Measurements from ENCODE around the gene EPAS1.

Gene EPAS1

GRCh38 chr2:46335391-46336282 is 38.4 kb downstream of the EPAS1 start:
- Histone ChIP-seq H3K27me3 (ENCODE audit: insufficient read depth, low read length) (peaks cover 9% of the 10 kb centered on the region), H3K4me1 (ENCODE audit: insufficient read depth, low read length) (peaks cover 9% of the 10 kb centered on the region), H2AFZ (ENCODE audit: low read depth, low read length) (no peak overlapping the region), H3K4me3 (ENCODE audit: low read length) (no peak overlapping the region), H3K36me3 (ENCODE audit: insufficient read depth, low read length) (no peaks in the 10 kb centered on the region), H3K9me3 (ENCODE audit: low read length) (no peaks in the 10 kb centered on the region)

- Histone ChIP-seq H3K27me3 (ENCODE audit: insufficient read depth, low read length) (peaks cover 9% of the 10 kb centered on the region), H3K36me3 (ENCODE audit: insufficient read depth, low read length) (no peaks in the 10 kb centered on the region), H3K4me3 (ENCODE audit: low read length) (no peak overlapping the region), H3K4me1 (ENCODE audit: insufficient read depth, low read length) (peaks cover 9% of the 10 kb centered on the region), H2AFZ (ENCODE audit: low read depth, low read length) (no peak overlapping the region), H3K9me3 (ENCODE audit: low read length) (no peaks in the 10 kb centered on the region)
Observed at GRCh38 chr2:46336283-46336959, 39.2 kb downstream of the EPAS1 start.

GRCh38 chr2:46337208-46337994 is 40.2 kb downstream of the EPAS1 start:
- no peak overlapping the region for H2AFZ ChIP-seq (ENCODE audit: low read depth, low read length)
- no peak overlapping the region for H3K4me3 ChIP-seq (ENCODE audit: low read length)
- peaks cover 9% of the 10 kb centered on the region for H3K4me1 ChIP-seq (ENCODE audit: insufficient read depth, low read length)
- H3K27me3 ChIP-seq (ENCODE audit: insufficient read depth, low read length), result peaks cover 9% of the 10 kb centered on the region
- H3K36me3 ChIP-seq (ENCODE audit: insufficient read depth, low read length), result no peaks in the 10 kb centered on the region
- no peaks in the 10 kb centered on the region for H3K9me3 ChIP-seq (ENCODE audit: low read length)

- no peaks in the 10 kb centered on the region for H3K9me3 ChIP-seq (ENCODE audit: low read length)
- no peaks in the 10 kb centered on the region for H3K36me3 ChIP-seq (ENCODE audit: insufficient read depth, low read length)
- no peak overlapping the region for H2AFZ ChIP-seq (ENCODE audit: low read depth, low read length)
- peaks cover 9% of the 10 kb centered on the region for H3K27me3 ChIP-seq (ENCODE audit: insufficient read depth, low read length)
- peaks cover 9% of the 10 kb centered on the region for H3K4me1 ChIP-seq (ENCODE audit: insufficient read depth, low read length)
- no peak overlapping the region for H3K4me3 ChIP-seq (ENCODE audit: low read length)
Observed at GRCh38 chr2:46338674-46339073, 41.5 kb downstream of the EPAS1 start.

- peaks cover 9% of the 10 kb centered on the region for H3K27me3 ChIP-seq (ENCODE audit: insufficient read depth, low read length)
- H3K4me3 ChIP-seq (ENCODE audit: low read length), result no peak overlapping the region
- no peaks in the 10 kb centered on the region for H3K9me3 ChIP-seq (ENCODE audit: low read length)
- H3K36me3 ChIP-seq (ENCODE audit: insufficient read depth, low read length), result no peaks in the 10 kb centered on the region
- H2AFZ ChIP-seq (ENCODE audit: low read depth, low read length), result no peak overlapping the region
- peaks cover 9% of the 10 kb centered on the region for H3K4me1 ChIP-seq (ENCODE audit: insufficient read depth, low read length)
Observed at GRCh38 chr2:46339200-46339599, 42.0 kb downstream of the EPAS1 start.

GRCh38 chr2:46339676-46340459 is 42.7 kb downstream of the EPAS1 start:
- Histone ChIP-seq H3K27me3 (ENCODE audit: insufficient read depth, low read length) (peaks cover 9% of the 10 kb centered on the region), H3K4me1 (ENCODE audit: insufficient read depth, low read length) (peaks cover 9% of the 10 kb centered on the region), H3K9me3 (ENCODE audit: low read length) (no peaks in the 10 kb centered on the region), H3K4me3 (ENCODE audit: low read length) (no peak overlapping the region), H3K36me3 (ENCODE audit: insufficient read depth, low read length) (no peaks in the 10 kb centered on the region), H2AFZ (ENCODE audit: low read depth, low read length) (no peak overlapping the region)

- H3K27me3 ChIP-seq (ENCODE audit: insufficient read depth, low read length), result peaks cover 9% of the 10 kb centered on the region
- H3K4me3 ChIP-seq (ENCODE audit: low read length), result no peak overlapping the region
- no peaks in the 10 kb centered on the region for H3K9me3 ChIP-seq (ENCODE audit: low read length)
- no peak overlapping the region for H2AFZ ChIP-seq (ENCODE audit: low read depth, low read length)
- peaks cover 2% of the 10 kb centered on the region for H3K4me1 ChIP-seq (ENCODE audit: insufficient read depth, low read length)
- H3K36me3 ChIP-seq (ENCODE audit: insufficient read depth, low read length), result no peaks in the 10 kb centered on the region
Observed at GRCh38 chr2:46340740-46341420, 43.7 kb downstream of the EPAS1 start.

GRCh38 chr2:46342566-46343315 is 45.5 kb downstream of the EPAS1 start:
- Histone ChIP-seq H2AFZ (ENCODE audit: low read depth, low read length) (no peak overlapping the region), H3K36me3 (ENCODE audit: insufficient read depth, low read length) (no peaks in the 10 kb centered on the region), H3K27me3 (ENCODE audit: insufficient read depth, low read length) (peaks cover 3% of the 10 kb centered on the region), H3K4me3 (ENCODE audit: low read length) (no peak overlapping the region), H3K9me3 (ENCODE audit: low read length) (no peaks in the 10 kb centered on the region), H3K4me1 (ENCODE audit: insufficient read depth, low read length) (no peaks in the 10 kb centered on the region)

GRCh38 chr2:46344706-46345105 is 47.5 kb downstream of the EPAS1 start:
- no peaks in the 10 kb centered on the region for H3K36me3 ChIP-seq (ENCODE audit: insufficient read depth, low read length)
- H2AFZ ChIP-seq (ENCODE audit: low read depth, low read length), result no peak overlapping the region
- H3K4me3 ChIP-seq (ENCODE audit: low read length), result no peak overlapping the region
- H3K27me3 ChIP-seq (ENCODE audit: insufficient read depth, low read length), result no peaks in the 10 kb centered on the region
- H3K9me3 ChIP-seq (ENCODE audit: low read length), result no peaks in the 10 kb centered on the region
- H3K4me1 ChIP-seq (ENCODE audit: insufficient read depth, low read length), result no peaks in the 10 kb centered on the region

- no peaks in the 10 kb centered on the region for H3K9me3 ChIP-seq (ENCODE audit: low read length)
- H3K4me1 ChIP-seq (ENCODE audit: insufficient read depth, low read length), result no peaks in the 10 kb centered on the region
- H3K4me3 ChIP-seq (ENCODE audit: low read length), result no peak overlapping the region
- no peak overlapping the region for H2AFZ ChIP-seq (ENCODE audit: low read depth, low read length)
- H3K36me3 ChIP-seq (ENCODE audit: insufficient read depth, low read length), result no peaks in the 10 kb centered on the region
- no peaks in the 10 kb centered on the region for H3K27me3 ChIP-seq (ENCODE audit: insufficient read depth, low read length)
Observed at GRCh38 chr2:46345775-46346174, 48.6 kb downstream of the EPAS1 start.

GRCh38 chr2:46346719-46347118 is 49.5 kb downstream of the EPAS1 start:
- Histone ChIP-seq H3K4me3 (ENCODE audit: low read length) (no peak overlapping the region), H2AFZ (ENCODE audit: low read depth, low read length) (no peak overlapping the region), H3K9me3 (ENCODE audit: low read length) (no peaks in the 10 kb centered on the region), H3K4me1 (ENCODE audit: insufficient read depth, low read length) (no peaks in the 10 kb centered on the region), H3K36me3 (ENCODE audit: insufficient read depth, low read length) (no peaks in the 10 kb centered on the region), H3K27me3 (ENCODE audit: insufficient read depth, low read length) (no peaks in the 10 kb centered on the region)
